ENCODE data around the gene PPP4R1.

Gene PPP4R1

DNA sequence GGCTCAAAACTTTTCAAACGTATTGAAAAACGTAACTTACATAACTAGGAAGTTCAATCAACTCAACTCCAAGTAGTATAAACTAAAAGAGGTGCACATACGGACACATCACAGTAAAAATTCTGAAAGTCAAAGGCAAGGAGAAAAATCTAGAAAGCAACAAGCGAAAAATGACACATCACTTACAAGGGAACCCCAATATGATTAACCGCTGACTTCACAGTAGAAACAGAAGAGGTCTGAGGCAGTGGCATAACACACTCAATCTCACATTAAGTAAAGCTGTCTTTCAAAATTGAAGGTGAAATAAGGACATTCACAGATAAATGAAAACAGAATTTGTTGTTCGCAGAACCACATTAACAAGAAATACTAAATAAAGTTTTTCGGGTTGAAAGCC, 32.7 kb downstream of the PPP4R1 start:
- no peak for DNase-seq (ENCODE audit: low spot score)
- no peak for TF ChIP-seq CTCF (IDR thresholded peaks at IDR 0.05; ENCODE audit: borderline replicate concordance, control extremely low read depth, extremely low read depth, insufficient read depth, missing control alignments)
- in situ Hi-C loops (cut with MboI; ENCODE audit: low sequenced_read_pairs, unreplicated experiment) = no loop called here

DNA sequence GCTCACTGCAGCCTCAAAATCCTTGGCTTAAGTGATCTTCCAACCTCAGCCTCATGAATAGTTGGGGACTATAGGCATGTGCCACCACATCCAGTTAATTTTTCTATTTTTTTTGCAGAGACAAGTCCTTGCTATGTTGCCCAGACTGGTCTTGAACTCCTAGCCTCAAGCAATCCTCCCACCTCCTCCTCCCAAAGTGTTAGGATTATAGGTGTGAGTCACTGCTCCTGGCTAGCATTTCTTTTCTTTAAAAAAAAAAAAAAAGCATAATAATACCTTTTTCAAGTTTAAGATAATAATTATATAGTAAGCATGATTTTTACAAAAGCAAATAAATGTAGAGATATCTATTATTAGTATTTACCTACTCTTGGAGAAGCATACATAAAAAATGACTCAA, 36.1 kb downstream of the PPP4R1 start:
- TF ChIP-seq CTCF (IDR thresholded peaks at IDR 0.05; ENCODE audit: borderline replicate concordance, control extremely low read depth, extremely low read depth, insufficient read depth, missing control alignments) = no peak
- in situ Hi-C loops (cut with MboI; ENCODE audit: low sequenced_read_pairs, unreplicated experiment) = no loop called here
- DNase-seq (ENCODE audit: low spot score) = no peak

- in situ Hi-C loops (cut with MboI; ENCODE audit: low sequenced_read_pairs, unreplicated experiment) = no loop called here
- no peak for DNase-seq (ENCODE audit: low spot score)
- TF ChIP-seq CTCF (IDR thresholded peaks at IDR 0.05; ENCODE audit: borderline replicate concordance, control extremely low read depth, extremely low read depth, insufficient read depth, missing control alignments) = no peak
Measured at GRCh38 chr18:9577361-9577760, 37.0 kb downstream of the PPP4R1 start.

- in situ Hi-C loops (cut with MboI; ENCODE audit: low sequenced_read_pairs, unreplicated experiment) = no loop called here
- DNase-seq (ENCODE audit: low spot score) = peak; percentile 38
- TF ChIP-seq CTCF (IDR thresholded peaks at IDR 0.05; ENCODE audit: borderline replicate concordance, control extremely low read depth, extremely low read depth, insufficient read depth, missing control alignments) = peak; percentile 49
Measured at GRCh38 chr18:9575558-9575957, 38.8 kb downstream of the PPP4R1 start.

DNA sequence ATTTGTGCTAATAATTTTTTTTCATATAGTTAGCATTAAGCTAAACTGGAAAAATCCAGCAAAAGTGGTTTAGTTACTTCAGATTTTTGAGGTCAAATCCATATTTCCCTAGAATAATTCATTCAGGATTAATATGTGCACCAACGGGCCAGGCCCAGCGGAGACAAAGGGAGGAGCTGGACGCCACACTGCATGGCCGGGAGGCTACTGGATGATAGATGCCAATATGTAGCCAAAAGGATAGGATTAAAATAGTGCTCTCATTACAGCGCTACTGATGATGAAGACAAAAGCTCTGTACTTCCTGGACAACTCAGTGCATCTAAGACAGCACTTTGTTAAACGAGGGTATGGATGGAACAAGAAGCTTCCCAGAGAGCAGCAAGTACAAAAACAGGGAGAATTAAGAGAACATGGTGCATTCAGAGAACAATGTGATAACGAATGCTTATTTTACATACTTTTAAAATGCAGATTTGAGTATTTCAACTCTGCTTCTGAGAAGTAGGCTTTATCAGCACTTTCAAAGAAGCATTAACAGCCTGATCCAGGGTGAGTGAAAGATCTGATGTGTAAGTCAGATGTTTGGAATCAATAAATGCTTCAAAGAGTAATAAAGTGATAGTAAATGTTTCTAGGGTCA, 39.8 kb downstream of the PPP4R1 start:
- TF ChIP-seq CTCF (IDR thresholded peaks at IDR 0.05; ENCODE audit: borderline replicate concordance, control extremely low read depth, extremely low read depth, insufficient read depth, missing control alignments) = no peak
- in situ Hi-C loops (cut with MboI; ENCODE audit: low sequenced_read_pairs, unreplicated experiment) = no loop called here
- DNase-seq (ENCODE audit: low spot score) = no peak

GRCh38 chr18:9571546-9571945, 42.8 kb downstream of the PPP4R1 start:
- no peak for TF ChIP-seq CTCF (IDR thresholded peaks at IDR 0.05; ENCODE audit: borderline replicate concordance, control extremely low read depth, extremely low read depth, insufficient read depth, missing control alignments)
- DNase-seq (ENCODE audit: low spot score) = no peak
- in situ Hi-C loops (cut with MboI; ENCODE audit: low sequenced_read_pairs, unreplicated experiment) = no loop called here

Data from GM13976 (cell line).